HCT116 (cell line): ENCODE data around the gene CYP26B1. TPM values are rescaled to one million over a fixed set of nuclear protein-coding genes. Genes with fewer than 3 reads are reported as not detected.

Experiments
- ATAC-seq: fragments of 200-7000 bp; cut with Tn5 transposase; 2 replicates; pipeline ENCODE4 v1.9.1; 2020; ENCODE audit warnings: mild to moderate bottlenecking, moderate library complexity
- BruUV-seq: library from RNA; stranded (reverse); fragments of 400-500 nt; replicated peaks from 2 replicates; lab custom pipeline; 2021; lab: Mats Ljungman, UMichigan
- CTCF ChIA-PET: fragments of 300-600 bp; sonication (Branson Sonifier 250); formaldehyde crosslinking; loops from one replicate; lab custom pipeline; 2021; ENCODE audit warnings: antibody characterized with exemption; lab: Charles Lee
- POLR2A ChIA-PET: fragments of 300-600, 350-600 bp; sonication (Branson Sonifier 250); formaldehyde crosslinking; loops from one replicate; lab custom pipeline; 2021; ENCODE audit warnings: antibody characterized with exemption; lab: Charles Lee
- RAD21 ChIA-PET, 2 experiments: fragments of 300-600 bp; sonication (Branson Sonifier 250); formaldehyde crosslinking; loops; one replicate each; lab custom pipeline; 2023; ENCODE audit warnings: low total read pairs in 2 of 2; ENCODE audit not compliant: uncharacterized antibody in 2 of 2, unreplicated experiment in 2 of 2, low non-redundant PET in 1 of 2; lab: Charles Lee
- DNase-seq: peaks from one replicate; pipeline ENCODE4 v3.0.0-alpha.2; 2010; ENCODE audit warnings: low read depth, low spot score
- H2AFZ ChIP-seq: fragments of 200-600 bp; shearing (Covaris generic), sonication (generic); 2 replicates; pipeline ENCODE4 v1.6.1; 2017; ENCODE audit warnings: low read depth, mixed run types, mixed read lengths, antibody characterized with exemption, low read length; ENCODE audit not compliant: poor library complexity, severe bottlenecking
- H3K27ac ChIP-seq: 2 replicates; pipeline ENCODE4 v1.5.1; 2012; ENCODE audit warnings: low read depth, low read length
- H3K27me3 ChIP-seq: fragments of 200-600 bp; sonication (generic); 2 replicates; pipeline ENCODE4 v1.6.1; 2016; ENCODE audit warnings: mixed run types, low read length, mixed read lengths; ENCODE audit not compliant: insufficient read depth
- H3K36me3 ChIP-seq, 2 experiments: fragments of 200-500 bp in 1 of 2; fragments of 200-600 bp in 1 of 2; sonication (Bioruptor generic) in 1 of 2; sonication (generic) in 1 of 2; 2 replicates each; pipeline versions ENCODE4 v1.5.1 to v1.6.1; 2014 to 2016; ENCODE audit warnings: low read length in 2 of 2, inconsistent platforms in 1 of 2, mixed read lengths in 1 of 2, mixed run types in 1 of 2; ENCODE audit not compliant: insufficient read depth in 2 of 2, control insufficient read depth in 1 of 2
- H3K4me1 ChIP-seq, 2 experiments: fragments of 200-600 bp in 1 of 2; sonication (generic) in 1 of 2; 2 replicates each; pipeline versions ENCODE4 v1.5.1 to v1.6.1; 2012 to 2017; ENCODE audit warnings: low read length in 2 of 2, inconsistent platforms in 1 of 2, mild to moderate bottlenecking in 1 of 2, mixed read lengths in 1 of 2, mixed run types in 1 of 2, moderate library complexity in 1 of 2; ENCODE audit not compliant: insufficient read depth in 2 of 2, control insufficient read depth in 1 of 2
- H3K4me2 ChIP-seq: fragments of 200-600 bp; sonication (generic); 2 replicates; pipeline ENCODE4 v1.6.1; 2017; ENCODE audit warnings: mixed run types, low read length, mixed read lengths
- H3K4me3 ChIP-seq, 2 experiments: fragments of 200-600 bp in 1 of 2; sonication (generic) in 1 of 2; replicated peaks in 1 of 2; 2 replicates each; pipeline ENCODE4 v1.5.1; 2011 to 2016; ENCODE audit warnings: low read length in 2 of 2, control low read depth in 1 of 2, low read depth in 1 of 2, mild to moderate bottlenecking in 1 of 2, mixed read lengths in 1 of 2, mixed run types in 1 of 2
- H3K79me2 ChIP-seq: fragments of 200-600 bp; sonication (generic); 2 replicates; pipeline ENCODE4 v1.6.1; 2017; ENCODE audit warnings: mild to moderate bottlenecking, mixed run types, low read length, moderate library complexity, mixed read lengths; ENCODE audit not compliant: insufficient read depth
- H3K9ac ChIP-seq: fragments of 200-600 bp; sonication (generic); 2 replicates; pipeline ENCODE4 v1.6.1; 2016; ENCODE audit warnings: low read length, mixed read lengths
- H3K9me2 ChIP-seq: fragments of 200-600 bp; sonication (generic), shearing (Covaris generic); 2 replicates; pipeline ENCODE4 v1.6.1; 2017; ENCODE audit warnings: mixed run types, mild to moderate bottlenecking, moderate library complexity; ENCODE audit not compliant: insufficient read depth
- H3K9me3 ChIP-seq, 2 experiments: fragments of 200-500 bp in 1 of 2; fragments of 200-600 bp in 1 of 2; sonication (Bioruptor generic) in 1 of 2; sonication (generic) in 1 of 2; 2 replicates each; pipeline ENCODE4 v1.6.1; 2014 to 2017; ENCODE audit warnings: low read length in 2 of 2, mixed read lengths in 2 of 2, inconsistent platforms in 1 of 2, low read depth in 1 of 2, mild to moderate bottlenecking in 1 of 2, mixed run types in 1 of 2, moderate library complexity in 1 of 2; ENCODE audit not compliant: control insufficient read depth in 1 of 2, insufficient read depth in 1 of 2
- H4K20me1 ChIP-seq: fragments of 200-600 bp; sonication (generic), shearing (Covaris generic); 2 replicates; pipeline ENCODE4 v1.6.1; 2017; ENCODE audit warnings: mixed run types, mild to moderate bottlenecking, moderate library complexity; ENCODE audit not compliant: insufficient read depth
- CBX3 ChIP-seq: IDR thresholded peaks from 2 replicates; pipeline ENCODE4 v1.6.1; 2012; ENCODE audit warnings: low read depth
- EGR1 ChIP-seq: IDR thresholded peaks from 2 replicates; pipeline ENCODE4 v1.6.1; 2012; ENCODE audit warnings: low read depth
- EZH2 ChIP-seq: fragments of 200-600 bp; sonication (generic); IDR thresholded peaks from 2 replicates; pipeline ENCODE4 v1.6.1; 2017; ENCODE audit warnings: antibody characterized with exemption, mixed run types
- EZH2phosphoT487 ChIP-seq: fragments of 200-600 bp; IDR thresholded peaks from 2 replicates; pipeline ENCODE4 v1.6.1; 2018; ENCODE audit warnings: antibody characterized with exemption, borderline replicate concordance
- FOSL1 ChIP-seq: IDR thresholded peaks from 2 replicates; pipeline ENCODE4 v1.6.1; 2012; ENCODE audit warnings: low read depth
- POLR2A ChIP-seq: IDR thresholded peaks from 2 replicates; pipeline ENCODE4 v1.7.0; 2011; ENCODE audit warnings: borderline replicate concordance; ENCODE audit not compliant: insufficient read depth, insufficient read length; ENCODE audit errors: extremely low read depth
- POLR2AphosphoS5 ChIP-seq: IDR thresholded peaks from 2 replicates; pipeline ENCODE4 v1.6.1; 2011; ENCODE audit warnings: mild to moderate bottlenecking, low read depth, low read length, moderate library complexity
- RAD21 ChIP-seq: IDR thresholded peaks from 2 replicates; pipeline ENCODE4 v1.6.1; 2012; ENCODE audit warnings: low read depth, mild to moderate bottlenecking
- REST ChIP-seq: IDR thresholded peaks from 2 replicates; pipeline ENCODE4 v1.6.1; 2012; ENCODE audit warnings: low read depth
- SIN3A ChIP-seq: IDR thresholded peaks from 2 replicates; pipeline ENCODE4 v1.6.1; 2012; ENCODE audit warnings: low read depth
- SP1 ChIP-seq: IDR thresholded peaks from 2 replicates; pipeline ENCODE4 v1.6.1; 2012; ENCODE audit warnings: low read depth
- ZFX ChIP-seq: fragments of 450-650 bp; IDR thresholded peaks from 2 replicates; pipeline ENCODE4 v1.6.1; 2017
- intact Hi-C: fragments of 100-400 bp; cut with micrococcal nuclease; formaldehyde crosslinking; loops from 2 replicates; pipeline ENCODE4 v1.10.0; 2022
- total RNA-seq: library from RNA; stranded (reverse); gene quantifications from one replicate; pipeline ENCODE4 v1.2.1, GENCODE V29; 2021; ENCODE audit not compliant: unreplicated experiment
- TF ChIP-seq, protein P1 (sequence below): IDR thresholded peaks from 2 replicates; pipeline ENCODE4 v1.6.1; 2012

Gene CYP26B1
- total RNA-seq, 1 experiment from 2014 or later, result 21.1 TPM

DNA sequence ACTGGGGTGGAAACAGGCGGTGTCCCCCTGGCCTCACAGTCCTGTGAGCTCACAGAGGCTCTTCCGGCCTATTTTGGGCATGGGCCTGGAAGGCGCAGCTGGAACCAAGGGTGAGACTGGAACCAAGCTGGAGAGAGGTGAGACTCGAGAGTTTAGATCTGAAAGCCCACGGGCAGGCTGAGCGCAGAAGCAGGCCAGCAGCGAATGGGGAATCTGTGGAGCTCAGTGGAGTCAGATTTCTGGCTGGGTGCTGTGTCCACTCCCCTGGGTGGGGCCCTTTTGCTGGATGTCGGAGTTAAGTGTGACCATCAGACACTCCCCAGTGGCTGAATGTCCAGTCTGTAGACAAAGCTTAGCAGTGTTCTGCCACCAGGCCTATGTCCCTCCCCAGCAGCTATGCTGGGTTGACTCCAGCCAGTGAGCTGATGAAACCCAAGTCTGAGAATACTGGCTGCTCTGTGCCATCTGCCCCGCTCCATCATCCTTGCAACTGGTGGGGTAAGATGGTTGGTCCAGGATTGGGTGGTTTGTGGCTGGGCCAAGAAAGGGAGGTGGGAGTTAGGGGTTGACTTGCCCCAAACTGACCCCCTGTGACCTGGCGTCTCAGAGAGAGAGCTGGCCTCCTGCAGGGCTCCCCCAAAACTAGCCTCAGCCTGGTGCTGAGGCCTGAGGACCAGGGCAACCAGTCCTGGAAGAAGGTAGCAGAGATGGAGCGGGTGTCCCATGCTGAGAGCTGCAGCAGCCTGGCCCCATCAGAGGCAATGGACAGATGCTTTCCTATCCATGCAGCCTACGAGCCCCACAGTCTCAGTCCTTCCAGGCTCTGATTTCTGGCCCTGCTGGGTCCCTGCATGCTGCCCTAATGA, 34.4 kb downstream of the CYP26B1 start:
- Histone ChIP-seq H3K27ac (no peak overlapping the region), H3K79me2 (no peaks in the 10 kb centered on the region), H3K36me3 (no peaks in the 10 kb centered on the region), H3K9me3 (no peaks in the 10 kb centered on the region), H2AFZ (no peak overlapping the region)
- RAD21 ChIA-PET, result no interaction called here
- BruUV-seq, result no TSS peak
- TF ChIP-seq REST (no peak), SP1 (no peak), POLR2A (no peak), ZFX (no peak), RAD21 (no peak), EZH2 (no peak), EZH2phosphoT487 (no peak), SIN3A (no peak), POLR2AphosphoS5 (no peak), FOSL1 (no peak), CBX3 (no peak), EGR1 (no peak)
- TF ChIP-seq, protein P1, sequence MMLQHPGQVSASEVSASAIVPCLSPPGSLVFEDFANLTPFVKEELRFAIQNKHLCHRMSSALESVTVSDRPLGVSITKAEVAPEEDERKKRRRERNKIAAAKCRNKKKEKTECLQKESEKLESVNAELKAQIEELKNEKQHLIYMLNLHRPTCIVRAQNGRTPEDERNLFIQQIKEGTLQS, result no peak
- TF ChIP-seq, all 23 proteins: peak for 0
- Histone ChIP-seq H3K4me2 (no peak overlapping the region), H3K4me3 (no peak overlapping the region), H3K9me2 (no peaks in the 10 kb centered on the region), H3K4me1 (peaks cover 22 to 34% of the 10 kb centered on the region in 2 experiments), H4K20me1 (no peaks in the 10 kb centered on the region), H3K27me3 (no peaks in the 10 kb centered on the region), H3K9ac (no peak overlapping the region)
- CTCF ChIA-PET, result no interaction called here
- intact Hi-C loops, result no loop called here
- ATAC-seq (no peak), DNase-seq (no peak)
- POLR2A ChIA-PET, result no interaction called here
